ENCODE data around the gene SIRPA.

SIRPA gene

DNA sequence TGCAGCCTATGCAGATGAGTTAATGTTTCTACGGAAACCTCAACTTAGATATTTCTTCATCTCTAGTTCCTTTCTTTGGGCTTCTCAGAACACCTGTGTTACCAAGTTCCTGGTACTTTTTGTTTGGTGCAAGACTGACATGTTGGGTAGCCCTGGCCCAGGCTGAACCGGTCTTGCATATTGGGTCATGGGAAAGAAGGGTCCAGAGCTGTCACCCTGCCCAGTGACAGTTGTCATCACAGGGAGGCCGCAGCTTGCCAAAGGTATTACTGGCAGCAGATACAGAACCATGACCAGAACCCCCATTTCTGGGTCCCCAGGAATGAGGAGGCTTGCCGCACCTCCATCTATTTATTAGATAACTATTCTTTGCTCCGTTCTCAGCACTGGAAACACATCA, 58.4 kb downstream of the SIRPA start:
- DNase-seq = no peak

DNA sequence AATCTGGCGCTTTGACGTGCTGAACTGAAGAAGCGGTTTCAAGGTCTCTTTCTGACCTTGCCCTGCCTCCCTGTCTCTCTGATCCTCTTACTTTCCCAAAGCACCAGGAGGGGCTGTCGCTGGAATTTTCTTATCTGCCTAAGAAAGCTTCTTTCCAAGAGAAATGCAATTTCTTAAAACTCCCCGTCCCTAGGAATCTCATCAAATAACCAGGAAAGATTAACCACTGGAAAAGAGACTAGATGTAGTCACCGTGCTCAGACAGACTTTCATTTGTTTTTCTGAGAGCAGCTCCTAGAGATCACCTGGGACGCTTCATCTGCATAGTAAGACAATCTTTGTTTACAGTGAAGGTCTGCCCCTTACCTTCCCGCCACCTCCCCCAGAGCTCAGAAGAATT, 60.0 kb downstream of the SIRPA start:
- DNase-seq = no peak

- no peak for DNase-seq
Measured at GRCh38 chr20:1958426-1958825, 63.2 kb downstream of the SIRPA start.

- no peak for DNase-seq
Measured at GRCh38 chr20:1959156-1959555, 63.9 kb downstream of the SIRPA start.

DNA sequence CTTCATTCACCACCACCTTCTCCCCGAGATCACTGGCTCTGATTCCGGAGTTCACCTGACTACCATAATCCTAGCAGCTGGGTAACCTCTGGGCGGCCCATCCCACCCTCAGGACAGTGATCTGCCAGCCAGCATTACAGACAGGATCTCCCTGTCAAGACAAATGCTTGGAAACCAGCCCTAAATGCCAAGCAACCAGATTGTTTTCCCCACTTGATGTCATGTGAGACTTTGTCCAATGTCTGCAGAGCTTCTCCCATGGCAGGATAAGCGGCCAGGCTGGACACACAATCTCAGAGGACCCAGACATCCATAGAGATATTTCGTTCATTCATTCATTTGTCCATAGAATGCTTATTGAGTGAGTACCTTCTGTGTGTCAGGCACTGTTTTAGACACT, 66.2 kb downstream of the SIRPA start:
- no peak for DNase-seq

GRCh38 chr20:1964061-1964460, 68.9 kb downstream of the SIRPA start:
- DNase-seq = no peak

GRCh38 chr20:1964659-1965405, 69.6 kb downstream of the SIRPA start:
- DNase-seq = peak in 1 of 2 experiments; percentile 8

DNA sequence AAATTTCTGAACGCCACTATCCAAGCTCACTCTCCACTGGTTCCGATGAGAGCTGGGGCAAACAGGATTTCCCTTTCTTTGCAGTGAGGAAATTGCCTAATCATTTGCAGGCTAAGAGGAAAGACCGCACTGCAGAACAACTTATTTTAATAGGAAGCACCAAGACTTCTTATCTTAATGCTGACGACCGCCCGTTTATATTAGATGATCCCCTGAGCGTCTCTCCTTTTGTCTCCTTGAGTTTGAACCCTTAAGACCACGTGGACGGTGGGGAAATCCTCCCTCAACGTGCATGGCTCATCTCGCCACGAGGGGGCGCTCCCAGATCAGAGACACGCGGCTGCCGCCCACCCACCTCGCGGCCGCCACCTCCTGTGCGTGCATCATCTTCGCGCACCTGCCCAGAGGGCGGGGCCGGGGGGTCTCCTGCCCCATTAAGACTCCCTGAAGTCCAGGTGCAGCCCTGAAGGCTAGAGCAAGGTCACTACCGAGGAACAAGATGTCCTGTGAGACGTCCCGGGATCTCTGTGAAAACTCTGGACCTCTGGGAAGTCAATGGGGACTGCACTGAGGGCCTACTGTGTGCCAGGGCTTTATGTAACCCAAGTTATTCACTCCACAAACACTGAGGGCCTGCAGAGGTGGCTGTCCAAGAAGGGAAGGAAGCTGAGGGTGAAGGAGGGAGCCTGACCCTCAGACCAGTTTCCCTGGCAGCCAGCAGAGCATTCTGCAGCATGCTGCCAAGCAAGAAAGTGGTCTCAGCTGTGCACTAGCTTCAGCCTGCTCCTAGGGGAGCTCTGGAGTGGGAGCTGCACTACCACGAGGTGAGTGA, 70.5 kb downstream of the SIRPA start:
- peak; percentile 80 to 92 for DNase-seq

DNA sequence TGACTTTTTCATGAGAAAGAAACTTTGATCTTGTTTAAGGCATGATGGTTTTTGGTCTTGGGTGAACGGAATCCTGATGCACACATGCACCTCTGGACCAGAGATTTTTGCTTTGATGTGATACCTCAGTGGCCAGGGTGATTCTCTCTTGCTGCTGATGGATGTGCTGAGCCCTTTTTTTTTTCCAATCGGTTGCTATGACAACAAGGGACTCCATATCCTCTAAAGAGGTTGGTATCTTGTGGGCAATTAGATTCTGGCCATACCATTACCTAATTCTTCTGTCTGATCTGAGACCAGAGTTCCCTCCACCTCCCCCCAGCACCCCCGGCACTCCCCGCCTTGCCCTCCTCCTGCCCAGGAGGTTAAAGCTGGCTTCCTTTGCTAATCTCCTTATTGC, 73.8 kb downstream of the SIRPA start:
- no peak for DNase-seq

- DNase-seq = no peak
Measured at GRCh38 chr20:1971893-1972586, 76.8 kb downstream of the SIRPA start.

GRCh38 chr20:1973601-1974440, 78.6 kb downstream of the SIRPA start:
- DNase-seq = no peak

- no peak for DNase-seq
Measured at GRCh38 chr20:1975291-1975690, 80.1 kb downstream of the SIRPA start.

GRCh38 chr20:1979106-1979778, 84.0 kb downstream of the SIRPA start:
- DNase-seq = no peak

- no peak for DNase-seq
Measured at GRCh38 chr20:1982686-1983085, 87.5 kb downstream of the SIRPA start.

DNA sequence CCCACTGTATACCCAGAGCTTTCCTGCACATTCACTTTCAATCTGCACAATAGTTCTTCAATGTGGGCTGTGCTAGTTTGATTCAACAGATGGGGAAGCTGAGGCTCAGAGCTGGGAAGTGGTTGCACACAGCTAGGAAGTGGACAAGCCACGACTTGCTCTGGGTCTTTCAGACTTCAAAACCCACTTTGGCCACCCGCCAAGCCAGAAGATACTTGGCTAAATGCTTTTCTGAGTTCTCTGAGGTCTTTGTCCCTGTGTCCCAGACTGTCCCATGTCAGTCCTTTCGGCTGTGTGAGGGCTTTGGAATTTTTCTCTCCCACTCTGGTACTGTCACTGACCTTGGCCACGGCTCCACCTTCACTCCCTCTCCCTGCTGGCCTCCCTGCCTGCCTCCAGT, 88.1 kb downstream of the SIRPA start:
- no peak for DNase-seq

- DNase-seq = no peak
Measured at GRCh38 chr20:1987826-1988225, 92.6 kb downstream of the SIRPA start.
